SKM-1 (cell line): ENCODE data around the gene IL1RAPL1.
"Not testable (repeated sequence)": the region's sequence is repeated elsewhere in the genome, so short reads cannot be mapped to it uniquely, and the experiment has no call there.

Source experiments
- DNase-seq: peaks from one replicate; lab custom pipeline; 2025; ENCODE audit not compliant: unreplicated experiment; lab: John Stamatoyannopoulos, UW

Gene IL1RAPL1

DNA sequence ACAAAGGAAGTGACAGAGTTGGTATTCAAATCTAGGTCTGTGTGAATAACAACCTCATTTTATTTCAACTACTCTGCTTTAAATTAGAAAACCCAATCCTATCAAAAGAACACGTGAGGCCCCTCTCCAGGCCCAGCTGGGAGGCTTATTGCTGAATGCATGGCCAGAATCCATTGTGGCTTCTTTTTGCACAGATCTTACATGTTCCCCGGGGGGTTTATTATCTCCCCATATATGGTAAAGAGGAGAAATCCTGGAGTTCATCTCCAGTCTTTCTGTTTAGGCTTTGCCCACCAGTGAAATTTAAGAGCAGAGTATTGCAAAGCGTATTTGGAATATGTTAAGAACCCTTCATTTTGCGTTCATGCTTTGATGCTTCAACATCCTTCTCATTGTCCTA is 655.6 kb downstream of the IL1RAPL1 start:
- no peak for DNase-seq

DNA sequence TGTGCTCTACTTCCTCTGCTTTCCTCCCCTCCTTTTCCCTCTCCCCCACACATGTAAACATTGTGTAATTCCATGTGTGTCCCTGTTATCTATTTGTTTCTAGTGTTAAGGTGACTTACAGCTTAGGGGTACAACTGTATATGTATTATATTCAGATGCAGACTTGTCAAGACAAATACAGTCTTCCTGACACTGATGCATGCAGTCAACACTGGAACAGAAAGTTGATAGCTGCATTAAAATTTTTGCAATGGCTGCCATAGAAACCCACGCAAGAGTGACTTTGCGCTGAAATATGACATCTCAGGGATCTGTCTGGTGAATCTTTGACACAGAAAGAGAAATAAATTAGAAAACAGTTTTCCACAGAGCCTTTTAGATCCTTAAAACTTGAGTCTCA is 656.7 kb downstream of the IL1RAPL1 start:
- DNase-seq, result no peak

DNA sequence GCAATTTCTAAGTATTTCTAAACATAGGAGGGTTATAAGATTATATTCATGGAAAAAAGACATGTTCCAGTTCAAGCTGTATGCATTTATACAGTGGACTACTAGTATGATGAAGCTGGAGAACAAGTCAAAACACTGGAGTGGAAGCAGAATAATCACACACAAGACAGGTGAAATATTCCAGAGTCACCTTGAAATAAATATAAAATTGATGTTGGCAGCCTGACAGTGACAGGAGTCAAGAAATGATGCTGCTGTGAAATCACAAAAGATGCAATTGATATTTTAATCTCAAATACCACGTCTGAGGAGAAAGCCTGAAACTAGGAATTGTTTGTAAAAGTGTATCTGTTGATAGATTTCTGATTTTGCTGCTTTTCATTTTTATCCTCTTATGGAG is 667.3 kb downstream of the IL1RAPL1 start:
- DNase-seq, result no peak

DNA sequence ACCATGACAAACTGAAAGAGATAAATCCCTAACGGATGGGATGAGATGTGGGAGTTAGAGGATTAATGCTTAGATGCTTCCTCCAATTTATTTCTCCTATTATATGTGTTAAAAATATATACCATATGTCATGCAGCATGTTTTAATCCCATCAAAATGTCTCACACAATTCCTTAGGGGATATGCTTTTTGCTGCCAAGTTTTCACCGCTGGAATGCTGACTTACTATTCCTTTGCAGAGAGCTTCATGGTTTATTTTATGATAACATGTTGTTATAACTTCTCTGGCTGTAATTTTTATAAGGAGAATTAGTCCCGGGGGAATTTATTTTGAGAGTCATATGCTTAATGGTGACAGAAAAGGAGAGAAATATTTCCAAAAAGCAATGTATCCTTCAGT is 670.3 kb downstream of the IL1RAPL1 start:
- DNase-seq, result no peak

DNA sequence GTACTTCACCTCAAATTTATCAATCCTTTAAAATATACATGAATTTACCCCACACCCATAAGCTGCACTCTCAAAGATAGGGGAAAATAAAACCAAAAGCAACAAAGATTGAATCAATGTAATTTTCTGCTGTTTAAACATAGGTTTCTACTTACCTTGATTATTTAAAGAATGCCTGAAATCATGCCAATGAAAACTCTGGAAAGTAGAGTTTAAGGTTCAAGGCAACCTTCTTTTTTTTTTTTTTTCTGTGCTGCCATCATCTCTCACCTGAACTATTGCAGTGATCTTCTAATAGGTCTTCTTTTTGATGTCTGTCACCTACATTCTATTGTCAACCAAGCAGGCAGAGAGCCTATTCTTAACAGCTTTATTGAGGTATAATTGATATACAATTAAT is 682.1 kb downstream of the IL1RAPL1 start:
- no peak for DNase-seq

DNA sequence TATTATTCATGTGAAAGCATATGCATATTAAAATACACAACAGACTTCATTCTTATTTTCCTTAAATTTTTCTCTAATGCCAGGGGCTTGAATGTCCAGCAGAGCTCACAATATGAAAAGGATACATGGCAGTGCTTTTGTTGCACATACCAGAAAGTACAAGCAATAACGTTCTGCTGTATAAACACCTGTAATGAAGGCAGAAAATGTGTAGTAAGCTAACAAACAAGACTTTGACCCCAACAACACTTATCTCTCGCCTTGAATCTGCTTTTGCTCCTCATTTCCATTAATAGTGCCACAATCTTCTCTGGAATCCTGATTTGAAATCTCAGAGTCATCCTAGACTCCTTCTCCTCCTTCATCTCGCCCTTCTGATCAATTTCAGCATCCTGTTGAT is 687.3 kb downstream of the IL1RAPL1 start:
- no peak for DNase-seq

DNA sequence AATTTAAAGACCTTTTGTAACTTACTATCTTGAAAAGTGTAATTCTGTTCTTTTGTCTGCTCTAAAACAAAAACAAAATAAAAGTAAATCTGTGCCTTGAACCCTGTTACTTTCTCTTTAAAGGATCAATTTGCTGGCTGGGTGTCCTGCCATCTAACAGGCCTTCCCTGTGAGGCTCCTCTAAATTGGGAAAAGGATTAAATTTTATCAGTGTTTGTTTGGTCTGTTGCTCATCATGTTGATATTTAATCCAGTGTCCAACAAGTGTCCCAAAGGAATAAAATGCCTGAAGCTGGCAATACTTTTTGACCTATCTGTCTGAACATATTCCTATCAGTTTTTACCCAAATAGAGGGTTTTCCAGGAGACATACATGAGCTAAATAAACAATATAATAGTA is 688.7 kb downstream of the IL1RAPL1 start:
- DNase-seq, result no peak

DNA sequence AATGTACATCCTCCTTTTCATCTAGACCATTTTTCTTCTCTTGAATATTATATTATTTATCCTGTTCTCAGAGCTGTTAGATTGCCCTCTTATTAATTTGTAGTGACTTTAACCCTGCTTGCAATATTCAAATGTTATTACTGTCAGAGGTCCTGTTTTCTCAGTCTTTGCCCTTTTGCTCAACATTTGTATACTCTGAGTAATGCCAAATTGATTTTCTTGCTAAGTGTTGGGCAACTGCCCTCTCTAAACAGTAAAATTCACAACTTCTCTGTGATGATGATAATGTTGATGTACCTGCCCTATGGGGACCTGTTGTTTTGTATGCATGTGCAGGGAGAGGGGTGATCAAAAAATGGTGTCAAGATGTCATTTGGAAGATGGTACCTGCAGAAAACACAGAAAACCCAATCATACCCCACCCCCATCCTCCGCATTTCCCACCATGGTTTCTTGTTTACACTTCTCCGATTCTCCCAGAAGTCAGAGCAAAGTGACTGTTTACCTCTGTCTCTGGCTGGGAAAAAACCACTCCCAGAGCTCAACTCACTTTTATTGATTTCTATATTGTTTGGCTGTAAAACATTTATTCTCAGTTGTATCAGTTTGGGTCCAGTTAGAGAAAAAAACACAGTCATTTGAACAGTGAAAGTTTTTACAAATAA is 694.0 kb downstream of the IL1RAPL1 start:
- DNase-seq, result no peak

DNA sequence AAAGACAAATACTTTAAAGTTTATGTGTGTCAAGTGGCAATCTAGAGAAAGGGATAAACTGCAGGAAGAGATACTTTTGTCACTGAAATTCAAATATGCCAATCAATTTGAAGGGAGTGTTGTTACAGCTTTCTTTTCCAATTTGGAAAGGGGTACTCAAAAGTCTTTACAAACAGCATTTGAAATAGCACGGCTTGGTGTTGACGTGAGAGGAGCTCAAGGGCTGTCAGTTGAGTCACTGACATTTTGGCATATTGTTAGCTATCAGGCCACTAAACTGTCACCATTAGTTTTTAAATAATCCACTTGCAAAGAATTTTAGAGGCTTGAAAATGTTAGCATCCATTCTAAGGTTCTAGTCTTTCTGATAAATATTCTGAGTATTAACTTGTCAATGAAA is 698.4 kb downstream of the IL1RAPL1 start:
- no peak for DNase-seq

DNA sequence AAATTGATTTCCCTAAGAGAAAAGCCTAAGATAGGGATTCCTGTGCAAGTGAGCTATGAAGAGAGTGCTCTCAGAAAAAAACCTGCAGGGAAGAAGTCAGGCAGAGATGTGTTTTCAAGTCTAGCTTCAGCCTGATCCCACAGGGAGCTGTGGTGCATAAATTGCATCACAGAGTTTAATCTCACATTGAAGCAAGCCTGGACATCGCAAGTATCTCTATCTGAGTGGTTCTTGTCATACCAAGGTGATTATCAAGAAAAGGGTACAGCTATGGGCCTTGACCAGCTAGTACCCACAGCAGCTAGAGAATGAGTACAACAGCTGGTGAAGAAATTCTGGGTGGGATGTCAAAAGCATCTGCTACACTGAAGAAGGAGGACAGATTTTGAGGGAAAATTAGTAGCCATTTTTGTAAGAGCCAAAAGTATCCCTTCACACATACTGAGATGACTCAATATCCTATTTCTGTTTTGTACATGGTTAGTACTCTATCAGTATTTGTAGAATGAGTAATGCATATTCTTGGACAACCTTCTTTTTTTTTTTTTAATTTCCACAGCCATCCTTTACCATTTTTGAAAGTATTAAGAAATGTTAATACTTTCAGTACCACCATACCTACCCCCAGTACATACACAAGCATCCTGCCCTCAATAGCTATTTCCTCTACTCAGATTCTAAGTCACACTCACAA is 708.9 kb downstream of the IL1RAPL1 start:
- no peak for DNase-seq

DNA sequence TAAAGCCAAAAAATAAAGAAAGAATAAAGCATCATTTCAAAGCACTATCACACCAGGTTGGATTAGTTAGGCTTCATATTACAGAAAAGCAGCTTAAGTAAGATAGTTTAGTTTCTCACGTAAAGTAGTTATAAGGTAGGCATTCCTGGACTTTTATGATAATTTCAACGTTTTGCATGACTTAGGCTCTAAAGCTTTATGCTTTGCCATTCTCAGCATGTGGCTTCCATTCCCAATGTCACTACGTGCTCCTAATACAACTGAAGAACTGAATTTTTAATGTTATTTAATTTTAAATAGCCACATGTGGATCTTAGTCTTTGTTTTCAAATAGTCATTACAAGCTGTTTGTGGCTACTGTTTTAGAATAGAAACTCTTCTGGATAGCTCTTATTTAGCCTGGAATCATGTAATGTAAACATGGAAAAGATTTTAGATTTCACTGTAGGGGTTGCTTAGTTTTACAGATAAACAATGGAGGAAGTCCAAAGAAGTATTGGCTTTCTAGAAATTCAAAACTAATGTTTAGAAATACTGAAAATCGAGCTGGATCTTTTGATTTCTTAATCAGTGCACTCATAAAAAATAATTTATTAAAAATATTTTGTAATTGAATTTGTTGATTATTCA is 710.0 kb downstream of the IL1RAPL1 start:
- no peak for DNase-seq

DNA sequence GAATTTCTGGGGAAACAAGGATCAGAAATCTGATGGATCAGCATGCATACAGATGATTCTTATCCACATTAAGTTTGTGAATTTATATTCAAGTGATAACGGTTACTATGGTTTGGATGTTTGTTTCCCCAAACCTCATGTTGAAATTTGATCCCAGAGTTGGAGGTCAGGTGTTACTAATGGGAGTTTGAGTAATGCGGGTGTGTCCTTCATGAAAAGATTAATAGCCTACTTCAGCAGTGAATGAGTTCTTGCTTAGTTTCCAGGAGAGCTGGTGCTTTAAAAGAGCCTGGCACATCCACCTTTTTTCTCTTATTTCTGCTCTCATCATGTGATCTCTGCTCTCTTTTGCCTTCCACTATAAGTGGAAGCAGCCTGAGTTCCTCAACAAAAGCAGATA is 712.4 kb downstream of the IL1RAPL1 start:
- DNase-seq, result no peak

DNA sequence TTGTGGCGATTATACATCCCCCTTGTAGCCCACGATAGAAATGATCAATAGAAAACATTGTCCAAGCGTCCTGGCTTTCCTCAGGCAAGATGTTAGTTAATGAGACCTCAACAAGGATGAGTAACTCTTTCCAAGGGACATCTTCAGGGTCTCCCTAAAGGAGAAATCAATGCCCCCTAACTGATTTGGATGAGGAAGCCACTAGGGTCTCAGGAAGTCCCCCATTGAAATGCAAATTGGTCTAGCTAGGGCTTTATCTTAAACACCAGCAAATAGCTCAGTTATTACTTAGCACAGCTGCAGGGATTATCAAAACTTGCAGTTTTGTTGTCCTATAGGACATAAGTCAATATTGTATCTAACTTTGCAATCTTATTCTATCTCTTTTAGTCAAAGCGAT is 721.5 kb downstream of the IL1RAPL1 start:
- no peak for DNase-seq

DNA sequence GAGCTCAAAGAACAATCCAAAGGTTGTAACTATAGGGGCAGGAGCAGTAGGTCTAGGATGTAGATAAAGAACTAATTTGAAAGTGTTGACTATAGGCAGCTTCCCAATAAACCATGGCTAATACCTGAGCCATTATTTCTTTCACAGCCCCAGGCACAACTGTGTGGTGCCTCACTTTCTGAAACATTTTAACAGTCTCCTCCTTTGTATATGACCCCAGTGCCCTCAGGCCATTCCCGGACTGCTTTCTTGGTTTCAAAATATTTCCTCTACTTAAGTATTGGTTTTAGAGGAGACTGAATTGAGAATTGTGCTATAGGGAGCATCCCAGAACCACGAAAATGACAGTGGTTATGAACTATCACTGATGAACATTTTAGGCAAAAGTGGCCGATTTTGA is 728.7 kb downstream of the IL1RAPL1 start:
- no peak for DNase-seq

DNA sequence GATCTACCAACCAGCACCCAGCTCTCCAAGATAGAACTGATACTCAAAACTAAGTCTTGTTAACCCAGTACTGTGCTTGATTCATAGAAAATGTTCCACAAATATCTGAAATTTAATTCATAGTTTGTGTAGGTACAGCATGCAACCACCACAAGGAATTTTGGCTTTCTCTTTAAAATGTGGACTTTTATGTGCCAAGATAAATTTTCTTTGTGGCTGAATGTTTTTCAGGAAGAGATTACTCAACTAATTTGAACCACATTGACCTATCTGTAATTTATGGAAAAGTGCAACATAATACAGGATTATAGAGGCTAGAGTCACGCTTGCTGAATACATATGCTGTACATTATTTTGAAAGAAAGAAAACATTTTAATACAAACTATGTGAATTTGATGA is 730.8 kb downstream of the IL1RAPL1 start:
- DNase-seq, result no peak

DNA sequence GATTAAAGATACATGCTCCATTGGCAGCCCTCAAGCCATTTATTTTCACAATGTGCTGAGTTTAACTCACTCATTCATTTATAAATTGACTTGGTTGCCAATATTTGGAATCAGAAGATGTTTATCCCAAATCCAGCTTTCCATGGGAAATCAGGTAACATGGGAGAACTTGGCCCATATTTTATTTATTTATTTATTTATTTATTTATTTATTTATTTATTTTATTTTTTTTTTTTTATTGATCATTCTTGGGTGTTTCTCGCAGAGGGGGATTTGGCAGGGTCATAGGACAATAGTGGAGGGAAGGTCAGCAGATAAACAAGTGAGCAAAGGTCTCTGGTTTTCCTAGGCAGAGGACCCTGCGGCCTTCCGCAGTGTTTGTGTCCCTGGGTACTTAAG is 745.2 kb downstream of the IL1RAPL1 start:
- DNase-seq, result not testable (repeated sequence)

DNA sequence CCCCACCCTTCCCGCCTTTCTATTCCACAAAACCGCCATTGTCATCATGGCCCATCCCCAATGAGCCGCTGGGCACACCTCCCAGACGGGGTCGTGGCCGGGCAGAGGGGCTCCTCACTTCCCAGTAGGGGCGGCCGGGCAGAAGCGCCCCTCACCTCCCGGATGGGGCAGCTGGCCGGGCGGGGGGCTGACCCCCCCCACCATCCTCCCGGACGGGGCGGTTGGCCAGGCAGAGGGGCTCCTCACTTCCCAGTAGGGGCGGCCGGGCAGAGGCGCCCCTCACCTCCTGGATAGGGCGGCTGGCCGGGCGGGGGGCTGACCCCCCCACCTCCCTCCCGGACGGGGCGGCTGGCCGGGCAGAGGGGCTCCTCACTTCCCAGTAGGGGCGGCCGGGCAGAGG is 745.8 kb downstream of the IL1RAPL1 start:
- DNase-seq, result not testable (repeated sequence)

DNA sequence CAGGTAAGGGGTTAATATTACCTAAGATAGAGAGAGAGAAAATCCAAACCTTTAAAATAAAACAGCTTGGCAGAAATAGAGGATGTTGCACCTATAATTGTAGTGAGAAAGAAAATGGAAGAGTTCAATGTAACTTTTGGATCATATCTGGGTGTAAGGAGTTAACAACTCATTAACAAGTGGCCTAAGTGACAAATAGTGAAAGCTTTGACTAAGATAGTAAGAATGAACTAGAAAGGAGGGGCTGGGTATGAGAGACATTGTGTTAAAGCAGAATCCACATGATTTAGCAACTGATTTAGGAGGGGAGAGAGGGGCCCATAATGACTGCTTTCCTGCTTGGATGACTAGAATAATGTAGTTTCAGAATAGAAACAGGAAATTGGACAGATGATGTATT is 761.0 kb downstream of the IL1RAPL1 start:
- no peak for DNase-seq

DNA sequence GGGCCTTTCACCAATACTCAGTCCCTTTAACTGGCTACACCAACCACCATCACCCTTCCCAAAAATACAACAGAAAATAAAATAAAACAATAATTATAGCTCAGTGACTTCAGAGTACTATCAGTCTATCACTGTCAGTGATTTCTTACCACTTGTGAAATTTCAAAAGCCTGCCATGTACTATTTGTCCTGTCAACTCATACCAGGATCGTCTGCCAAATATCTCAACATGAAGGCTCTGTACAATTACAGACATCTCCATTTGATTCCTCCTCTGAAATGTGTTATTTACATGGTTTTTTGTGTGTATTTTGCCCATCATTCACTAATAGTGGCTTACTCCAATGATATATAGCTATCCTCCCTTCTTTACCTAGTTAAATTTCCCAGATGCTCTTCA is 772.0 kb downstream of the IL1RAPL1 start:
- no peak for DNase-seq

DNA sequence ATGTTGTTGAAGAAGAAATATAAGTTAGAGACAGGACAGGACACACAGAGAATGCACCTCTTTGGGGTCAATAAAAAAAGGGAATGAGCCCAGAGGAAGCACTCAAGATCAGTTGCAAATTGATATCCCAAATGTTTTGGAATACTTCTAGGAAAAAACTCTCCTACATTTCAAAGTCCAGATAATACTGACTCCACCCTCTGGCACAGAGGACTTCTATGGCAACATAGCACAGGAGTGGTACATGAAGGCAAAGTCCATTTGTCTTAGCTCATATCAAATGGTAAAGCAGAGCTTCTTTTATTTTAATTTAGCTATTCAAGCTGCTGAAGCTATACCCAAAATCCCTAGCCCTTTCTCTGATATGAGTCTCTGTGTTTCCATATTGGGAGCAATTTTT is 787.5 kb downstream of the IL1RAPL1 start:
- DNase-seq, result not testable (repeated sequence)

DNA sequence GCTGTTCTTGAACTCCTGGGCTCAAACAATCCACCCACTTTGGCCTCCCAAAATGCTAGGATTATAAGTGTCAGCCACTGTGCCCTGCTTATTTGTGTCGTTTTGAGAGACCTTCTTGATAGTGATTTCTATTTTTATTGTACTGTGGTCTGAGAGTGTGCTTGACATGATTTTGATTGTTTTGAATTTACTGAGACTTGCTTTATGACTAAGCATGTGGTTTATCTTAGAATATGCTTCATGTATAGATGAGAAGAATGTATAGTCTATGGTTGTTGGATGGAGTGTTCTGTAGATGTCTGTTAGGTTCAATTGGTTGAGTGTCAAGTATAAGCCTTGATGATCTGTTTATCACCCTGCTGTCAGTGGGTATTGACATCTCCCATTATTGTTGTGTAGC is 789.3 kb downstream of the IL1RAPL1 start:
- DNase-seq, result no peak

DNA sequence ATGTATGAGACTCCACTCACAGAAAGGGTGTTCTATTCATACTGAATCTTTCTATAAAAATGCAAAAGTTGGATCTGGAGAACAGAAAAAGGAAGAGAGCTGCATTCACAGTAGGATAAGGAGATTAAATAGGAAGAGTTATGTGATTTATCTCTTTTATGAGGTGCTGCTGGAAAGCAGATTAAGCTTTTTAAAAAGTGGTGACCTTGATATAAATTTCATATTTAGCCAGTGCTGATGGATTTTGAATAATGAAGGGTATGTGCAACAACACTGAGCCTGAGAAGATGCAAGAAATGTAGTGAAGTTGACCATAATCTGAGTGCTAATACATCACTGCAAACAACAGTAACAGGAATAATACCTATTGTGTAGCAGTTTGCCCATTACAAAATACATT is 795.6 kb downstream of the IL1RAPL1 start:
- DNase-seq, result no peak

DNA sequence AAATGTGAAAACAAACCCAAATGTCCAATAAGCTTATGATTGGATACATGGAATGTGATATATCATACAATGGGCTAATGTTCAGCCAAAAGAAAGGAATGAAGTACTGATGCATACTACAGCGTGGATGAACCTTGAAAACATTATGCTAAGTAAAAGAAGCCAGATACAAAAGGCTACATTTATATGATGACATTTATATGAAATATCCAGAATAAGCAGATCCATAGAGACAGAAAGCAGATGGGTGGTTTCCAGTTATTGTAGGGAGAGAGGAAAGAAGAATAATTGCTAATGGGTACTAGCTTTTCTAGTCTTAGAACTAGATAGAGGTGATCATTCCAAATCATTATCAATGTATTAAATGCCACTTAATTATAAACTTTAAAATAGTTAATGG is 801.3 kb downstream of the IL1RAPL1 start:
- DNase-seq, result no peak
